GM21723 (cell line): ENCODE measurements around the gene SNTN.
"Not testable (repeated sequence)": the region's sequence is repeated elsewhere in the genome, so short reads cannot be mapped to it uniquely, and the experiment has no call there.

Experiments
- ATAC-seq: cut with Tn5 transposase; IDR thresholded peaks from one replicate; pipeline ENCODE4 v1.9.1; 2021; ENCODE audit warnings: mild to moderate bottlenecking, moderate library complexity; ENCODE audit not compliant: unreplicated experiment

The SNTN gene

GRCh38 chr3:63652066-63652725 is at the start of gene SNTN:
Gene SNTN (plus strand): TSS chr3:63652675. CDS start chr3:63652688, 13 bp downstream.
- ATAC-seq = no peak

- ATAC-seq = no peak
These were observed 44.8 kb upstream of the SNTN start for GRCh38 chr3:63607716-63608115.

GRCh38 chr3:63609408-63609807 is 43.1 kb upstream of the SNTN start:
- ATAC-seq = no peak

GRCh38 chr3:63609834-63610233 is 42.6 kb upstream of the SNTN start:
- ATAC-seq = no peak

- ATAC-seq = no peak
These were observed 41.1 kb upstream of the SNTN start for GRCh38 chr3:63611382-63611781.

- no peak for ATAC-seq
These were observed 38.9 kb upstream of the SNTN start for GRCh38 chr3:63613561-63613960.

GRCh38 chr3:63617391-63617790 is 35.1 kb upstream of the SNTN start:
- no peak for ATAC-seq

- ATAC-seq = no peak
These were observed 27.4 kb upstream of the SNTN start for GRCh38 chr3:63624941-63625560.

- no peak for ATAC-seq
These were observed 20.8 kb upstream of the SNTN start for GRCh38 chr3:63631670-63632069.

GRCh38 chr3:63635186-63635585 is 17.3 kb upstream of the SNTN start:
- no peak for ATAC-seq

DNA sequence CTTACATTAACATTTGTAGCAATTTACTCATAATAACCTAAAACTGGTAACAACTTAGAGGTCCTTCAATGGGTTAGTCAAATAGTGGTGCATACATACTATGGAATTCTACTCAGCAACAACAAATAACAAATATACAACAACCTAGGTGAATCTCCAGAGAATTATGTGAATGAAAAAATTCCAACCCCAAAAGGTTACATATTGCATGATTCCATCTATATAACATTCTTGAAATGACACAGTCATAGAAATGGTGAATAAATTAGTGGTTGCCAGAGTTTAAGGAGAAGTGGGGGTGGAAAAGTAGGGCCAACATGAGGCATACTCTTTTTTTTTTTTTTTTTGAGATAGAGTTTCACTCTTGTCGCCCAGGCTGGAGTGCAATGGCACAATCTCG is 12.7 kb upstream of the SNTN start:
- no peak for ATAC-seq

DNA sequence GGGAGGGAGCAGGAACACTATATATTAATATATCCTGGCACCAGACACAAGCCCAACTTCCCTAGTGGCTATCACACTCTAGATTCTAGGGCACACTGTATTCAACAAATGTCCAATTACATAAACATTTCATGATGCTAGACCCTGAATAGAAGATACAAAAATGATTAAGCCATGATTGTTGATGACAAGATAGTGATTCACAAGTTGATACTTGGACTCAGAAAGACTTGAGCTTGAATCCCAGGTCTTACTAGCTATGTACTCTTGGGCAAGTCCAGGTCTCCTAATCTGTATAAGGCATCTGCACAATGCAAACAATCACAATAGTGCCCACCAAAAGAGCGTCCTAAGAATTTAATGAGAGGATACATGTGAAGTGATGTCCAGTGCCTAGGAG is 10.0 kb upstream of the SNTN start:
- no peak for ATAC-seq

DNA sequence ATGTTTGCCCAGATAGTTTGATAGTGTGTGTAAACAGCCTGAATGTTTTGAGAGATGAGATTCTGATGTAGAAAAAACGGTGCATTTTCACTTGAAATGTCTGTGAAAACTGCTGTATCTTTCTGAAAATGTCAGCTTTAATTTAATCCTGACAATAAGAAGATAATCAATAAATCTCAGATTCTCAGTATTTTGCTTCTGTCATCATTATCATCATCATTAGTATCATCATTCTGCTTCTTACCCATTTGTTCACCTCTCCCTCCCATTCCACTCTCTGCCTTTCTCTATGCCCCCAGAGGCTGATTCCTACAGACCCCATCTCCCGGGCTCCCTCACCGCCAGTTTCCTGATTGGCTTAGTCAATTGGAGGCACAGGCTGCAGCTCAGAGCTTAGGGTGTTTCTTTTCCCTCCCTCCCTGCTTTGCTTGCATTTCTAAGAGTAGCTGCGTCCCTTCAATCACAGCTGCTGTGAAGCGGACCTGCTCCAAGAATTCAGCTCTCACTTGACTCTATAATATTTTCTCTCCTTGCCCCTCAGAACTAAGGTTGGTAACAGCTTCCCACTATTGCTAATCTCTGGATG is 8.2 kb upstream of the SNTN start:
- no peak for ATAC-seq

DNA sequence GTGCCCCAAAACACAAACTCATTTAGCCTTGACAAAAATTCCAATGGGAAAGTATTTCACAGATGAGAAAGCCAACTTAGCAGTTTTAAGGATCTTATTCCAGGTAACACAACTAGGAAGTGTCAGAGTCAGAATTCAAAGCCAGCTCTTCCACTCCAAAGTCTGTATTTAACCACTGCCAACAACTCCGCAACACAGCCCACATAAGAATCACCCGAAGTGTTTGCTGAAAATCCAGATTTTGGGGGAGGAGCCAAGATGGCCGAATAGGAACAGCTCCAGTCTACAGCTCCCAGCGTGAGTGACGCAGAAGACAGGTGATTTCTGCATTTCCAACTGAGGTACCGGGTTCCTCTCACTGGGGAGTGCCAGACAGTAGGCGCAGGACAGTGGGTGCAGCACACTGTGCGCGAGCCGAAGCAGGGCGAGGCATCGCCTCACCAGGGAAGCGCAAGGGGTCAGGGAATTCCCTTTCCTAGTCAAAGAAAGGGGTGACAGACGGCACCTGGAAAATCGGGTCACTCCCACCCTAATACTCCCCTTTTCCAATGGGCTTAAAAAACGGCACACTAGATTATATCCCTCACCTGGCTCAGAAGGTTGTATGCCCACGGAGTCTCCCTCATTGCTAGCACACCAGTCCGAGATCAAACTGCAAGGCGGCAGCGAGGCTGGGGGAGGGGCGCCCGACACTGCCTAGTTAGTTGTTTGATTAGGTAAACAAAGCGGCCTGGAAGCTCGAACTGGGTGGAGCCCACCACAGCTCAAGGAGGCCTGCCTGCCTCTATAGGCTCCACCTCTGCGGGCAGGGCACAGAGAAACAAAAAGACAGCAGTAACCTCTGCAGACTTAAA is 7.3 kb upstream of the SNTN start:
- not testable (repeated sequence) for ATAC-seq

GRCh38 chr3:63654211-63654610 is 1.7 kb downstream of the SNTN start:
- no peak for ATAC-seq

DNA sequence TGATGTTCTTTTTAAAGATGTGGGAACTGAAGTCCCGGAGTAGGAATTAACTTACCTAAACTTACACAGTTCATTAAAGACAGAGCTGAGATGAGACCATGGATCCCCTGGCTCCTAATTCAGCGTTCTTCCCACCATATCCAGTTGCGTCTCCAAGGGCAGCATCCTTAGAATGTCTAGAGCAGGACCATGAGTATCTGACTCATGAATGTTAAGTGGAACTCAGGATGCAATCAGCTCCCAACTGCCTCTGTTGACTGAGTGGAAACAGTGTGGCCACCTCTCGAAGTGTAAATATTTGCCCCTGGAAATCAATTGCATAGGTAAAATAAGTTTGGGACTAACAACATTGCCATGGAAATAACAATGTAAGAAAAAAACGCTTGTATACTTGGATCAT is 2.5 kb downstream of the SNTN start:
- ATAC-seq = no peak

- no peak for ATAC-seq
These were observed 3.0 kb downstream of the SNTN start for GRCh38 chr3:63655519-63655918.

GRCh38 chr3:63656786-63657185 is 4.3 kb downstream of the SNTN start:
- ATAC-seq = no peak

- ATAC-seq = no peak
These were observed 8.8 kb downstream of the SNTN start for GRCh38 chr3:63661242-63661641.

DNA sequence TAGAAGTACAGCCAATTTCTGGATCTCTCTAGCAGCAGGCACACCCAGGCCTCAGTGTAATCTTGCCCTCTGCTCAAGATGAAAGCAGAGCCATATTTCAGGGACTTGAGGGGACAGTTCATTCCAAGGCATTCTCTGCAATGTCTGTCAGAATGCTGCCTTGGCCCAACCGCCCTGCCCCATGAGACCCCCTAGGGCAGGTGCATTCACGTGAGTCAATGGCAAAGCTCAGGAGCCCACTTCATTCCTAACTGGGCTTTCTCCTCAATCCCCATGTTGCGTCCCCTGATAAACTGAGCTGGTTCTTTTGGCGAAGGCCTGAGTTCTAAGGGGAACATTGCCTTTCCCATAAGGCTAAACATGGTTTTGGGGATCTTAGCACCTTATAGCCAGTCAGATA is 9.5 kb downstream of the SNTN start:
- ATAC-seq = no peak

GRCh38 chr3:63662500-63662899 is 10.0 kb downstream of the SNTN start:
- no peak for ATAC-seq

DNA sequence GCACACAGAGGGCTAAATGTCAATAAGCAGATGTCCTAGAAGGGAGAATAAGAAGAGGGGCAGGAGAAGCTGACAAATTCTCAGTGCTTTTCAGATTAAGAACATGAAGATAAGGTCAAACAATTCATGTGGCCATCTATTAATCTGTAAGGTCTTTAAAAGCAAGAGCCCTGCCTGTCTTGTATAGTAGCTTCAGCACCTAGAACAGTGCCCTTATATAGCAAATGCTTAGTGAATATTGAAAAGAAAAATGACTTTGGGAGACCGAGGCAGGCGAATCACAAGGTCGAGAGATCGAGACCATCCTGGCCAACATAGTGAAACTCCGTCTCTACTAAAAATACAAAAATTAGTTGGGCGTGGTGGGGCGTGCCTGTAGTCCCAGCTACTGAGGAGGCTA is 18.1 kb downstream of the SNTN start:
- ATAC-seq = no peak
